GM15510 (cell line): ENCODE measurements around the gene PXN.

Source experiments
- POLR2A ChIP-seq: IDR thresholded peaks from 3 replicates; pipeline ENCODE4 v1.6.1; 2011; ENCODE audit warnings: borderline replicate concordance; ENCODE audit not compliant: insufficient read length; ENCODE audit errors: extremely low read depth

Gene PXN

DNA sequence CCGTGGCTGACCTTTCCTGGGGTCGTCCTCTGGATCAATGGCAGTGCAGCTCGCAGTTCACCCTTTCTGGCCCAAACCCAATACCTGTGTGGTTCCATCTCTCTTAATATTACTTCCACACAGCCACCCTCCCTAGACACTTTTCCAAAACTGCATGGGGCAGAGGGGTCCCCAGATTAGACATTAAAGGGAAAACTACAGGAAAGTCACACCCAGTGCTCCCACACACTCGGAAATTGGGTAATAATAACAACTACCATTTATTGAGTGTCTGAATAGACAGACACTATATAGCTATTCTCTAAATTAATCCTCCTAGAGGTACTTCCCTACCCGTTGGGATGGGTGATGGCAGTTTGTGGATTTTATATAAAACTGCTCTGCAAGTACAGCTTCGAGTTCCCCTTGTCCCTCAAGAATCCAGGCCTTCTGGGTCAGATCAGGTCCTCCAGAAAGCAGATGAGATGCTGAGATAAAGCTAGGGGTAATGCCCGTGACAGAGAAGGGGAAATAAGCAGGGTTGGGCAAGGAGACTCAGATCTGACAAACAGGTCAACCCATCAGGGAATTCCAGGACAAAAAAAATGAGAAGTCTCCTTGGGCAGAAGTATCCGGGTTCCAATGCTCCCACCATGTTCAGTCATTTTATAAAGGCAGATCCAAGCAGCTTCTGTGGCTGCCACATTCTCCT lies 795 bp upstream of the PXN start:
- TF ChIP-seq POLR2A = no peak

DNA sequence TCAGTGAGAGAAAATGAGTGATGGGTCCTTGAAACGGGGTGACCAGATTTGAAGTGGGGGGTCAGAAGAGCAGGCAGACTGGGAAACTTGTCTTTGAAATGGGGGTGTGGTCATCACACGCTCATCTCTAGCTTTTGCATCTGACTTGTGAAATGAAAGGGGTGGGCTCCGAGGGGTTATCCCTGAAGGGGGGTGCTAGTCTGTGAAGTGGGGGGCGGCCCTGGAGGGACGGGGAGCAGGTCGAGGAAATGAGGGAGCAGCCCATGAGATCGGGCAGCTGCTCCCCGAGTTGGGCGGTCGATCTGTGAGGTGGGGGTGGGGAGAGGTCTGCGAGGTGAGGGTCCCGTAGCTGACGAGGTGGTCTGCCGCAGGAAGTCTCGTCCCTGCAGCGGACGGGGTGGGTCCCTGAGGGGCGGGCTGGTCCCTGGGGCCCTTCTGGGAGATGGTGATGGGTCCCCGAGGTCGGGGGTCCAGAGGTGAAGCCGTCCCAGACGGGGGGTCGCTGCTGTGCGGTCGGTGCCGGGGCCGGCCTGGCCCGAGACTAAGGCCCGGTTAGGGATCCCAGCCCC lies 542 bp downstream of the PXN start:
- no peak for TF ChIP-seq POLR2A

DNA sequence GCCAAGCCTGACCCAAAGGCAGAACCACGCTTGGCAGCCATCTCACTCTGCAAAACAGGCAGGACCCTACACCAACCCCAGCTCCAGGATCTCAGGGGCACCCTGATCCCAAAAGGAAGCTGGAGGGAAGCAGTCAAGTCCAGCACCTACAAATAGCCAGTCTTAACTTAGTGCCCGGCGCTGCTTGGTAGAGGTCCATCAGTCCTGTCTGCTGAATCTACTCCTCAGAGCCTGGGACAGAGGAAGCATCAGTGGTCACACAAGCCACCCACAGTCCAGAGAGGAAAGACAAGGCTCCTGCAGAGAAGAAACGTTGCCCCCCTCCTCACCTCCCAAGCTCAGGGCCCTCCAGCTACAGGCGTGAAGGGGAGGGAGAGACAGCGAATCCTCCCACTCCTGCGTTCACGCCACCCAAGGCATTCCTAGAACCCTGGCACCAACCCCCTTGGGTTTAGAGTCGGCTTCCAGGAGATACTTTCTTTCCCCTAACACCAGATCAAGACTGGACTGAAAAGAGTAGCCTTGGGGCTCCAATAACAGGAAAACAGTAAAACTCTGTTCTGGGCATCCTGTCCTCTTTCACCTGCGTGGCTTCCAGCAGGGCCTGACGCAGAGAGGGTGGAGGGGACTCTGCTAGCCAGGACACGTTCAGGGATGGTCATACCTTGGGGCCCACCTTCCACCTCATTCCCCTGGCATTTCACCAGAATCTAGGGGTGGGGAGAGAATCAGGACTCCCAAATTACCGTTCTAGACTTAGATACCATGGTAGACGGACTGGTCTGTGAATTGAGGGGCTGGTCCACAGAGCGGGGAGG lies 1.2 kb downstream of the PXN start:
- TF ChIP-seq POLR2A = no peak

- no peak for TF ChIP-seq POLR2A
These were observed 1.8 kb downstream of the PXN start for GRCh38 chr12:120263748-120264085.

- no peak for TF ChIP-seq POLR2A
These were observed 2.4 kb downstream of the PXN start for GRCh38 chr12:120262852-120263747.

DNA sequence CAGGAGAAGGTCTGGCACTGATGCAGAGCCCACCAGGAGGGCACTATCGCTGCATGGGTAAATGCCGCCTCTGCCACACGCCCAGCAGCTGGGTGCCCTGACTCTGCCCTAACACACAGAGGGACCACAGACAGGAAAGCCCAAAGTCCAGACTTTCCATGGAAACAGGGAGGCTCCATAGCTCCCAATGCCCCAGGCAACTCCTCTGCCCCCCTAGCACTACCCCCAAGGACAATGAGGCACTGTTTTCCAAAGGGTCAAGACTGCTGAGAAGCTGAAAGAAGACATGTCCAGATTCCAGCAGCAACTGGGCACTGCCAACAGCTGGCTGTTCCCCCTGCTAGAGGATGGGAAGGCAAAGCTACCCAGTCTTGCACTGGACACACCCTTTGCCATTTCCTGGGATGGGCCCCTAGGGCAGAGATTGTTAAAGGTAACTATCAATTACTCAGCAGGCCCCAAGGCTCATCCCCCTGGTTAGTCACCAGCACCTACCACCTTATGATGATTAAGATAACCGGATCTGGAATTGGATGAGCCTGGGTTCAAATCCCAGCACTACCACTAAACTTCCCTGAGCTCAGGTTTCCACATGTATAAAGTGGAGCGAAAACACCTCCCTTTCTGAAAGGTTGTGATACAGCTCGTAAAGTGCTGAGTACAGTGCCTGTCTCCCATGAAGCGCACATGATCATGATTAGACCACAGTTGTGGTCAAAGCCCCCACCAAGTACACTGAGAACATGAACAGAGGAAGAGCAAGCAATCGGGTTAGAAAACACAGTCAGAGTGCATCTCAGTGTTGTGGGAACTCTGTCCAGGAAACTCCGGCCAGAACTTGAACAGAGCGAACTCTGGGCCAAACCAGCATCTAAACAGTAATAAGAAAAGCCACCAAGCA lies 3.3 kb downstream of the PXN start:
- no peak for TF ChIP-seq POLR2A

DNA sequence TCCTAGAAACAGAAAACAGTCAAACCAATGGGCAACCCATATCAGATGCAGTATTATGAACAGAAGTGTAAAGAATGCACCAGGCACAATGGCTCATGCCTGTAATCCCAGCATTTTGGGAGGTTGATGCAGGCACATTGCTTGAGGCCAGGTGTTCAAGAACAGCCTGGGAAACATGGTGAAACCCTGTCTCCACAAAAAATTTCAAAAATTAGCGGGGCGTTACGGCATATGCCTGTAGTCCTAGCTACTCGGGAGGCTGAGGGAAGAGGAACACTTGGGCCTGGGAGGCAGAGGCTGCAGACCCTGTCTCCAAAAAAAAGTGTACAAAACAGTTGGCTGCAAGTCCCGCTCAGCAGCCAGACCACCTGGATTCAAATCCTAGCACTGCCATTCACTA lies 4.9 kb downstream of the PXN start:
- no peak for TF ChIP-seq POLR2A

DNA sequence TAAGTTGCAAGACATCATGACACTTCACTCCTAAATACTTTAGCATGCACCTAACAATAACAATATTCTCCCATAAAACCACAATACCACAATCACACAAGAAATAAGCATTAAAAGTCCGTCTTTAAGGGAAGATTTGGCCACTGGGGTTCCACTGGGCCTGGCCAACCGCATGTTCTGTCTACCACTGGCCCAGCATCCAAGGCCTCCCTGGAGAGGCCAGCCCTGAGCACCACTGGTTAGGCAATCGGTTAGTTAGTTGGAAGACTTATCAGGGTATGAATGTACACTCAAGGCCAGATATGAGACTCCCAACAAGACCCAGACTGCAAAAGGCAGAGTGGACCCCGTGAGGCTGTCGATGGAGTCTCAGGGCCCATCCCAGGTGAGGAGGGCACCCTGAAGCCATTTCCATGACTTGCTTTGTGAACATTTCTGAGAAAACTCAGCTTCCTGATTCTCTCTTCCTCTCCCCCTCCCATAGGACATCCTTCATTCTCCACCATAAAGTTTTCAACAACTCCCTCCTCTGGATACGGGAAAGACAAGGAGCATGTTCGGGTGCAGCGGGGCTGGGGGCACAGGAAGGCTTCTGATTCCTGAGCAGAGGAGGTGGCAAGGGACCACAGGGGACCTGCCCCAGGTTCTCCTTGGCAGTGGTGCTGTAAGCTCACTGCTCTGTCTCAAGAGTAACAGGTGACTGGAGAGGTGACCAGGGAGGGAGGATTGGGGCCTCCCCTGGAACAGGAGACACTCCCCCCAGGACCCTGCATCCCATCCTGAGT lies 5.9 kb downstream of the PXN start:
- no peak for TF ChIP-seq POLR2A

DNA sequence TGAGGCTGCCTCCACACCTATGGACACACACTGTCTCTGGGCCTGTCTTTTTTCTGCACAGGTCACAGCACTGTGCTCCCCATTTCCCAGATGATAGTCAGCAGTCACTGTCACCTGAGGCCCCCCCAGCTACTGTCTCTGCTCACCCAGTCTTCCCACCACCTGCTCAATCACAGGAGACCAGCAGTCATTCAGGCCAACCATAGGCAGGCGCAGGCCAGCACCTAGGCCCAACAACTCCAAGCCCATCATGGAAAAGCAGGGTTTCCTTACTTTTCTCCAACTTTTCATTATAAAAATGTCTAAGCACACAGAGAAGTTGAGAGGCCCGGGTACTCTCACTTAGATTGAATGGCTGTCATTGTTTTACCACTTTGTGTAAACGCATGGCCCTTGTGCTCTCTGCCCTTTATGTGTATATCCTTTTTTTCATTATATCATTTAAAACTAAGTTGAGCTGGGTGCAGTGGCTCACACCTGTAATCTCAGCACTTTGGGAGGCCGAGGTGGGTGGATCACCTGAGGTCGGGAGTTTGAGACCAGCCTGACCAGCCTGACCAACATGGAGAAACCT lies 7.1 kb downstream of the PXN start:
- TF ChIP-seq POLR2A = no peak

DNA sequence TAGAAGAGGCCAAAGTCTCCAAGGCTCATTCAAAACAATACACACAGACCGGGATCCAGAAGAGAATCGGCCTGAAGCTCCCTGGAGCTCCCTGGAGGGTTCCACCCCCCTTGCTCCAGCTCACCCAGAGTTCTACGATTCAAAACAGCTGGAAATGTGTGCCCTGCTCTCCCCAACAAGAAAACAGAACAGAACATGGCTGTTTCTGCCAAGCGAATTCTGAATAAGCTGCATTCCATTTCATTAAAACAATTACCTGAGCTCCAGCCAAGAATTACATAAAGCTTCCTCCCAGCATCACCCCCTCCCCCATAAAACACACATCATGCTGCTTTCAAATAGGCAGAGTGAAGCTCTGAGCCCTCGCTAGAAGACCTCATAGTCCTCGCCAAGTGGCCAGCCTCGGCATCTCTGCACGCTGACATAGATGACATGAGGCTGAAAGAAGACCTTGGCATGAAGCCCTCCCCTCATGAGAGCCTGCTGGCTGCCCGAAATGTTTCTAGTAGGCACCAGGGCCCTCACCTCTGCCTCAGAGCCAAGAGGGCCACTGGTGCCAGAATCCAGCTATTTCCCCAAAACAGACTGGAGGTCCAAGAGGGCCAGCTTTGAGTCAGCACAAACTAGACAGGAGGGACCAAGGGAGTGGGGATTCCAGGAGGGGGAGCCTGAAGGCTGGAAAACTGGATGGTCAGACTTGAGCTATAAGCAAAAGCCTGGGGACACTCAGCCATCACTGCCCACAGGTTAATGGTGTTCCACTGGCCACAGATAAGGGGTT lies 8.3 kb downstream of the PXN start:
- no peak for TF ChIP-seq POLR2A

- TF ChIP-seq POLR2A = no peak
These were observed 10.7 kb downstream of the PXN start for GRCh38 chr12:120254809-120255208.
